IMR-90 (cell line): ENCODE measurements around the gene B3GALT6. TPM values are rescaled to one million over a fixed set of nuclear protein-coding genes. Genes with fewer than 3 reads are reported as not detected.

Source experiments
- ATAC-seq: fragments of 200-7000 bp; cut with Tn5 transposase; 2 replicates; pipeline ENCODE4 v1.9.1; 2020; ENCODE audit warnings: low read depth, mild to moderate bottlenecking, moderate library complexity
- BruUV-seq: library from RNA; stranded (reverse); fragments of 400-500 nt; replicated peaks from 2 replicates; lab custom pipeline; 2021; lab: Mats Ljungman, UMichigan
- CTCF ChIA-PET: fragments of 300-600 bp; formaldehyde crosslinking; extraction: SDS; loops from one replicate; lab custom pipeline; 2021; ENCODE audit warnings: antibody characterized with exemption; lab: Yijun Ruan, JAX
- POLR2A ChIA-PET: fragments of 300-600 bp; sonication (Branson Sonifier 250); formaldehyde crosslinking; loops from one replicate; lab custom pipeline; 2022; ENCODE audit warnings: antibody characterized with exemption; ENCODE audit not compliant: unreplicated experiment; lab: Charles Lee
- DNase-seq: peaks from one replicate; pipeline ENCODE4 v3.0.0; 2013
- H2AFZ ChIP-seq: replicated peaks from 2 replicates; pipeline ENCODE3; 2013; ENCODE audit warnings: low read length, mild to moderate bottlenecking; ENCODE audit not compliant: poor library complexity
- H2AK5ac ChIP-seq: 2 replicates; pipeline ENCODE4 v1.6.1; 2013; ENCODE audit warnings: low read depth, low read length, inconsistent platforms
- H2AK9ac ChIP-seq: replicated peaks from 2 replicates; pipeline ENCODE3; 2013; ENCODE audit warnings: mild to moderate bottlenecking, low read depth, low read length, moderate library complexity; ENCODE audit not compliant: poor library complexity
- H2BK120ac ChIP-seq: 2 replicates; pipeline ENCODE4 v1.6.1; 2013; ENCODE audit warnings: low read depth, low read length, inconsistent platforms
- H2BK15ac ChIP-seq: 3 replicates; pipeline ENCODE4 v1.6.1; 2013; ENCODE audit warnings: low read depth, low read length, inconsistent platforms
- H2BK20ac ChIP-seq: 2 replicates; pipeline ENCODE4 v1.6.1; 2013; ENCODE audit warnings: low read depth, mild to moderate bottlenecking, inconsistent platforms, low read length, moderate library complexity
- H2BK5ac ChIP-seq: 2 replicates; pipeline ENCODE4 v1.6.1; 2013; ENCODE audit warnings: mild to moderate bottlenecking, low read depth, low read length, inconsistent platforms; ENCODE audit not compliant: poor library complexity, severe bottlenecking
- H3K14ac ChIP-seq: replicated peaks from 2 replicates; pipeline ENCODE4 v1.6.1; 2013; ENCODE audit warnings: low read depth, low read length, inconsistent platforms
- H3K18ac ChIP-seq: 2 replicates; pipeline ENCODE4 v1.6.1; 2013; ENCODE audit warnings: low read depth, low read length, control low read depth
- H3K23ac ChIP-seq: 2 replicates; pipeline ENCODE4 v1.6.1; 2013; ENCODE audit warnings: low read depth, low read length, inconsistent platforms
- H3K27ac ChIP-seq: 2 replicates; pipeline ENCODE4 v1.5.1; 2013; ENCODE audit warnings: mild to moderate bottlenecking, control low read depth, low read length; ENCODE audit not compliant: insufficient read depth
- H3K27me3 ChIP-seq: 2 replicates; pipeline ENCODE4 v1.6.1; 2013; ENCODE audit warnings: low read length; ENCODE audit not compliant: control insufficient read depth, insufficient read depth
- H3K36me3 ChIP-seq: 2 replicates; pipeline ENCODE4 v1.6.1; 2013; ENCODE audit warnings: low read length, mixed read lengths; ENCODE audit not compliant: control insufficient read depth, insufficient read depth
- H3K4ac ChIP-seq: 2 replicates; pipeline ENCODE4 v1.6.1; 2013; ENCODE audit warnings: low read depth, low read length, inconsistent platforms
- H3K4me1 ChIP-seq: 2 replicates; pipeline ENCODE4 v1.6.1; 2013; ENCODE audit warnings: low read length, mixed read lengths; ENCODE audit not compliant: control insufficient read depth, insufficient read depth
- H3K4me2 ChIP-seq: 2 replicates; pipeline ENCODE4 v1.6.1; 2013; ENCODE audit warnings: low read depth, mild to moderate bottlenecking, control low read depth, low read length, moderate library complexity
- H3K4me3 ChIP-seq: 2 replicates; pipeline ENCODE4 v1.5.1; 2013; ENCODE audit warnings: low read depth, mild to moderate bottlenecking, control low read depth, low read length, moderate library complexity; ENCODE audit not compliant: insufficient read depth
- H3K56ac ChIP-seq: 2 replicates; pipeline ENCODE4 v1.6.1; 2013; ENCODE audit warnings: low read length, inconsistent platforms; ENCODE audit not compliant: insufficient read depth; ENCODE audit errors: extremely low read depth
- H3K79me1 ChIP-seq, 2 experiments: 2 replicates each; pipeline ENCODE4 v1.6.1; 2013; ENCODE audit warnings: low read length in 2 of 2, inconsistent platforms in 1 of 2, low read depth in 1 of 2
- H3K9ac ChIP-seq: 2 replicates; pipeline ENCODE4 v1.6.1; 2013; ENCODE audit warnings: low read depth, low read length, control low read depth
- H3K9me1 ChIP-seq: 2 replicates; pipeline ENCODE4 v1.6.1; 2013; ENCODE audit warnings: low read length, inconsistent platforms; ENCODE audit not compliant: insufficient read depth
- H3K9me3 ChIP-seq: 2 replicates; pipeline ENCODE4 v1.6.1; 2013; ENCODE audit warnings: low read length; ENCODE audit not compliant: control insufficient read depth, insufficient read depth
- H4K20me1 ChIP-seq: 2 replicates; pipeline ENCODE4 v1.6.1; 2013; ENCODE audit warnings: low read length, inconsistent platforms; ENCODE audit not compliant: insufficient read depth
- H4K5ac ChIP-seq: 2 replicates; pipeline ENCODE4 v1.6.1; 2013; ENCODE audit warnings: mild to moderate bottlenecking, low read depth, low read length, control low read depth
- H4K8ac ChIP-seq, 2 experiments: 2 replicates each; pipeline ENCODE4 v1.6.1; 2013; ENCODE audit warnings: low read depth in 2 of 2, low read length in 2 of 2, control low read depth in 1 of 2, inconsistent platforms in 1 of 2
- H4K91ac ChIP-seq: 2 replicates; pipeline ENCODE4 v1.6.1; 2013; ENCODE audit warnings: low read depth, low read length, inconsistent platforms; ENCODE audit not compliant: insufficient read depth
- BHLHE40 ChIP-seq: fragments of 150-350 bp; IDR thresholded peaks from 2 replicates; pipeline ENCODE4 v1.6.1; 2016; ENCODE audit warnings: mild to moderate bottlenecking, low read depth, low read length
- CHD1 ChIP-seq: IDR thresholded peaks from 2 replicates; pipeline ENCODE4 v1.6.1; 2012; ENCODE audit warnings: low read depth, low read length, improper control_type of control experiment
- RFX5 ChIP-seq: IDR thresholded peaks from 2 replicates; pipeline ENCODE4 v1.8.0; 2012; ENCODE audit warnings: low read depth, mild to moderate bottlenecking, low read length, moderate library complexity
- SMC3 ChIP-seq: fragments of 150-350 bp; IDR thresholded peaks from 2 replicates; pipeline ENCODE4 v1.6.1; 2016; ENCODE audit warnings: low read depth, mild to moderate bottlenecking, antibody characterized with exemption, low read length, moderate library complexity
- WGBS, 2 experiments: methylation state at CpG; one replicate each; pipeline versions ENCODE4 v1.1.5 to v1.1.7; 2013; ENCODE audit warnings: missing lambda C conversion rate in 2 of 2; ENCODE audit not compliant: insufficient read length in 1 of 2; ENCODE audit errors: extremely low coverage in 2 of 2; 5-methylcytosine and 5-hydroxymethylcytosine counted together
- dilution Hi-C: fragments of 300-500 bp; cut with HindIII; formaldehyde crosslinking; loops from one replicate; pipeline ENCODE4 v1.14.3; 2018; ENCODE audit warnings: low sequenced_read_pairs; ENCODE audit not compliant: unreplicated experiment
- in situ Hi-C: fragments of 300-500 bp; cut with MboI; formaldehyde crosslinking; loops from 3 replicates; pipeline ENCODE4 v1.14.3; 2019; ENCODE audit warnings: low sequenced_read_pairs, inconsistent platforms, mixed read lengths
- intact Hi-C: fragments of 100-400 bp; cut with micrococcal nuclease; formaldehyde crosslinking; loops from 2 replicates; pipeline ENCODE4 v1.10.0; 2022
- polyA plus RNA-seq, 3 experiments: library from polyadenylated mRNA; depleted of rRNA; stranded (reverse); fragments of >200 nt; gene quantifications; 2 replicates each; pipeline ENCODE4 v1.2.3, GENCODE V29; 2012; ENCODE audit warnings: low replicate concordance in 1 of 3
- total RNA-seq: library from RNA; depleted of rRNA; stranded (reverse); fragments of >200 nt; gene quantifications from 2 replicates; pipeline ENCODE4 v1.2.3, GENCODE V29; 2012
- TF ChIP-seq, protein P1 (sequence below): fragments of 150-350 bp; IDR thresholded peaks from 2 replicates; pipeline ENCODE4 v1.6.1; 2017; ENCODE audit warnings: mild to moderate bottlenecking, antibody characterized with exemption, low read length, low read depth

B3GALT6 gene
- total and polyA plus RNA-seq, 2 of the 4 experiments (the other 2 are of a cell fraction) = 12.2 to 23.0 TPM

DNA sequence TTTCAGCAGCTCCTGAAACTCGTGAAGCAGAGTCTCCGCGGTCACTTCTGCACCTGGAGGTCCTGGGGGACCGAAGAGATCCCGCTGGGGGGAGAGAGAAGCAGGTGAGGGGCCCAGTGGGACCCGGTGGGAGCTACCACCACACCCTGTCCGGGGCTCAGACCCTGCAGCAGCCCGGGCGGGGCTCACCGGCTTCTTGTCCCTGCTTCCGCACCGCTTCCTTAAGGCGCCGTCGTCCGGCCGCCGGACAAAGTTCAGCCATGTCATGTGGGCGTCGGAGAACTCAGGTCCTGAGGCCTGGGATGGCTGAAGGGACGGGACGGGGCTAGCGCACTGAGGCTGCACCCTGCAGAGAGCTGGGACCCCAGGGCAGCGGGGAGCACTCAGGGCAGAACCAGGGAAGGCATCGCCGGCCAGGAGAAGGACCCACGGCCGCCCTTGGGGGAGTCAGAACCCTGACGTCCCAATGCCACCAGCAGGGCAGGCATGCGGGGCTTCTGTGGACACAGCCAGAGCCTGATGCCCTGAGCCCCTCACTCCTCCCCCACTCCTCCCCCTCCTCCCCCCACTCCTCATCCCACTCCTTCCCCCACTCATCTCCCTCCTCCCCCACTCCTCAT lies 12.3 kb downstream of the B3GALT6 start:
- no peak overlapping the region for H3K56ac ChIP-seq
- no peaks in the 10 kb centered on the region for H3K79me1 ChIP-seq
- ATAC-seq = no peak
- no peak overlapping the region for H3K14ac ChIP-seq
- H3K27me3 ChIP-seq = no peaks in the 10 kb centered on the region
- H3K27ac ChIP-seq = no peak overlapping the region
- H2BK15ac ChIP-seq = no peak overlapping the region
- no peaks in the 10 kb centered on the region for H3K9me1 ChIP-seq
- POLR2A ChIA-PET = no interaction called here
- H3K18ac ChIP-seq = no peak overlapping the region
- H3K9ac ChIP-seq = no peak overlapping the region
- H4K5ac ChIP-seq = no peak overlapping the region
- no peaks in the 10 kb centered on the region for H4K20me1 ChIP-seq
- H2BK5ac ChIP-seq = no peak overlapping the region
- peak overlapping the region; percentile 32 for H2AFZ ChIP-seq
- H2BK120ac ChIP-seq = no peak overlapping the region
- H4K91ac ChIP-seq = no peak overlapping the region
- no peak overlapping the region; the same call in 1 of the 2 replicates for H2AK5ac ChIP-seq
- H4K8ac ChIP-seq = no peak overlapping the region
- intact Hi-C loops = no loop called here
- 66% methylated on average over 19 of the region's 30 CpGs; no CpG with 5 or more reads in 1 of the 2 experiments for WGBS, 2 experiments
- H3K4me2 ChIP-seq = no peak overlapping the region
- TF ChIP-seq BHLHE40 (no peak), CHD1 (no peak), SMC3 (no peak), RFX5 (no peak)
- TF ChIP-seq, protein P1, sequence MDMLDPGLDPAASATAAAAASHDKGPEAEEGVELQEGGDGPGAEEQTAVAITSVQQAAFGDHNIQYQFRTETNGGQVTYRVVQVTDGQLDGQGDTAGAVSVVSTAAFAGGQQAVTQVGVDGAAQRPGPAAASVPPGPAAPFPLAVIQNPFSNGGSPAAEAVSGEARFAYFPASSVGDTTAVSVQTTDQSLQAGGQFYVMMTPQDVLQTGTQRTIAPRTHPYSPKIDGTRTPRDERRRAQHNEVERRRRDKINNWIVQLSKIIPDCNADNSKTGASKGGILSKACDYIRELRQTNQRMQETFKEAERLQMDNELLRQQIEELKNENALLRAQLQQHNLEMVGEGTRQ = no peak
- no peak overlapping the region for H3K4me3 ChIP-seq
- dilution Hi-C loops = no loop called here
- no TSS peak for BruUV-seq
- CTCF ChIA-PET = no interaction called here
- H3K4ac ChIP-seq = no peak overlapping the region
- peaks cover 2% of the 10 kb centered on the region; the same call in 1 of the 2 replicates for H3K36me3 ChIP-seq
- no peak for DNase-seq
- in situ Hi-C loops = no loop called here
- H3K4me1 ChIP-seq = peaks cover 8% of the 10 kb centered on the region
- H3K9me3 ChIP-seq = no peaks in the 10 kb centered on the region
- no peak overlapping the region for H3K23ac ChIP-seq
- H2BK20ac ChIP-seq = no peak overlapping the region
- peak overlapping the region; percentile 50 for H2AK9ac ChIP-seq
